Measurements from ENCODE around the gene MLIP. TPM values are rescaled to one million over a fixed set of nuclear protein-coding genes. Genes with fewer than 3 reads are reported as not detected.
"Not testable (repeated sequence)": the region's sequence is repeated elsewhere in the genome, so short reads cannot be mapped to it uniquely, and the experiment has no call there.

Gene MLIP
- polyA plus RNA-seq, 1 experiment, result not detected

- Histone ChIP-seq H3K4me3 (ENCODE audit: low read depth, low read length) (no peak overlapping the region), H3K36me3 (ENCODE audit: control insufficient read depth, insufficient read depth, low read length) (no peaks in the 10 kb centered on the region), H3K27me3 (ENCODE audit: control insufficient read depth, insufficient read depth, low read length) (no peaks in the 10 kb centered on the region)
- ChIA-PET CTCF (interaction anchor here (1.0 to 2.8 kb wide), 14 partner anchors 11 to 896 kb away, joined by 3 to 10 read pairs (median 3); no protein-coding TSS in a partner anchor), POLR2A (no interaction called here)
- DNase-seq (ENCODE audit: low read depth), result no peak
- no peak for TF ChIP-seq CTCF (IDR thresholded peaks at IDR 0.05; ENCODE audit: insufficient read depth, low read depth, low read length)
These were observed 132.5 kb downstream of the MLIP start for GRCh38 chr6:54243699-54244098.

GRCh38 chr6:54244430-54244829 is 133.2 kb downstream of the MLIP start:
- TF ChIP-seq CTCF (IDR thresholded peaks at IDR 0.05; ENCODE audit: insufficient read depth, low read depth, low read length), result peak; percentile 65
- CTCF ChIA-PET, result interaction anchor here (0.6 to 2.8 kb wide), 17 partner anchors 12 to 1975 kb away, joined by 3 to 10 read pairs (median 3); no protein-coding TSS in a partner anchor
- H3K36me3 ChIP-seq (ENCODE audit: control insufficient read depth, insufficient read depth, low read length), result no peaks in the 10 kb centered on the region
- no peak for DNase-seq (ENCODE audit: low read depth)
- no peak overlapping the region for H3K4me3 ChIP-seq (ENCODE audit: low read depth, low read length)
- POLR2A ChIA-PET, result no interaction called here
- H3K27me3 ChIP-seq (ENCODE audit: control insufficient read depth, insufficient read depth, low read length), result no peaks in the 10 kb centered on the region

GRCh38 chr6:54245265-54245664 is 134.0 kb downstream of the MLIP start:
- no peaks in the 10 kb centered on the region for H3K27me3 ChIP-seq (ENCODE audit: control insufficient read depth, insufficient read depth, low read length)
- DNase-seq (ENCODE audit: low read depth), result no peak
- H3K36me3 ChIP-seq (ENCODE audit: control insufficient read depth, insufficient read depth, low read length), result no peaks in the 10 kb centered on the region
- TF ChIP-seq CTCF (IDR thresholded peaks at IDR 0.05; ENCODE audit: insufficient read depth, low read depth, low read length), result no peak
- H3K4me3 ChIP-seq (ENCODE audit: low read depth, low read length), result no peak overlapping the region
- ChIA-PET POLR2A (no interaction called here), CTCF (interaction anchor here (0.6 to 2.8 kb wide), 12 partner anchors 11 to 1976 kb away, joined by 3 to 10 read pairs (median 4); no protein-coding TSS in a partner anchor)

GRCh38 chr6:54248319-54248718 is 137.1 kb downstream of the MLIP start:
- POLR2A ChIA-PET, result no interaction called here
- no peak for DNase-seq (ENCODE audit: low read depth)
- TF ChIP-seq CTCF (IDR thresholded peaks at IDR 0.05; ENCODE audit: insufficient read depth, low read depth, low read length), result no peak
- Histone ChIP-seq H3K27me3 (ENCODE audit: control insufficient read depth, insufficient read depth, low read length) (no peaks in the 10 kb centered on the region), H3K4me3 (ENCODE audit: low read depth, low read length) (no peak overlapping the region), H3K36me3 (ENCODE audit: control insufficient read depth, insufficient read depth, low read length) (no peaks in the 10 kb centered on the region)
- CTCF ChIA-PET, result interaction anchor here (0.9 kb wide), 1 partner anchor 65 kb away, joined by 3 read pairs; no protein-coding TSS in a partner anchor

- Histone ChIP-seq H3K36me3 (ENCODE audit: control insufficient read depth, insufficient read depth, low read length) (no peaks in the 10 kb centered on the region), H3K4me3 (ENCODE audit: low read depth, low read length) (no peak overlapping the region), H3K27me3 (ENCODE audit: control insufficient read depth, insufficient read depth, low read length) (no peaks in the 10 kb centered on the region)
- no peak for DNase-seq (ENCODE audit: low read depth)
- ChIA-PET CTCF (no interaction called here), POLR2A (no interaction called here)
- no peak for TF ChIP-seq CTCF (IDR thresholded peaks at IDR 0.05; ENCODE audit: insufficient read depth, low read depth, low read length)
These were observed 137.8 kb downstream of the MLIP start for GRCh38 chr6:54248994-54249393.

- POLR2A ChIA-PET; CTCF ChIA-PET; DNase-seq (ENCODE audit: low read depth); H3K27me3 ChIP-seq (ENCODE audit: control insufficient read depth, insufficient read depth, low read length); H3K4me3 ChIP-seq (ENCODE audit: low read depth, low read length); H3K36me3 ChIP-seq (ENCODE audit: control insufficient read depth, insufficient read depth, low read length): not testable (repeated sequence)
These were observed 138.6 kb downstream of the MLIP start for GRCh38 chr6:54249812-54250211.

Measured in BJ (cell line).